Hindlimb muscle (tissue), 1 donor: Measurements from ENCODE around the gene MAP2. TPM values are rescaled to one million over a fixed set of nuclear protein-coding genes. Genes with fewer than 3 reads are reported as not detected.
"Not testable (repeated sequence)": the region's sequence is repeated elsewhere in the genome, so short reads cannot be mapped to it uniquely, and the experiment has no call there.

Source experiments
- DNase-seq: peaks from one replicate; pipeline ENCODE4 v3.0.0-alpha.2; 2013
- polyA plus RNA-seq: library from polyadenylated mRNA; unstranded; fragments of 120-200 nt; gene quantifications from one replicate; pipeline ENCODE4 v1.2.1, GENCODE V29; 2013; ENCODE audit not compliant: insufficient read length

Gene MAP2
- polyA plus RNA-seq, 1 donor = 6.2 TPM

DNA sequence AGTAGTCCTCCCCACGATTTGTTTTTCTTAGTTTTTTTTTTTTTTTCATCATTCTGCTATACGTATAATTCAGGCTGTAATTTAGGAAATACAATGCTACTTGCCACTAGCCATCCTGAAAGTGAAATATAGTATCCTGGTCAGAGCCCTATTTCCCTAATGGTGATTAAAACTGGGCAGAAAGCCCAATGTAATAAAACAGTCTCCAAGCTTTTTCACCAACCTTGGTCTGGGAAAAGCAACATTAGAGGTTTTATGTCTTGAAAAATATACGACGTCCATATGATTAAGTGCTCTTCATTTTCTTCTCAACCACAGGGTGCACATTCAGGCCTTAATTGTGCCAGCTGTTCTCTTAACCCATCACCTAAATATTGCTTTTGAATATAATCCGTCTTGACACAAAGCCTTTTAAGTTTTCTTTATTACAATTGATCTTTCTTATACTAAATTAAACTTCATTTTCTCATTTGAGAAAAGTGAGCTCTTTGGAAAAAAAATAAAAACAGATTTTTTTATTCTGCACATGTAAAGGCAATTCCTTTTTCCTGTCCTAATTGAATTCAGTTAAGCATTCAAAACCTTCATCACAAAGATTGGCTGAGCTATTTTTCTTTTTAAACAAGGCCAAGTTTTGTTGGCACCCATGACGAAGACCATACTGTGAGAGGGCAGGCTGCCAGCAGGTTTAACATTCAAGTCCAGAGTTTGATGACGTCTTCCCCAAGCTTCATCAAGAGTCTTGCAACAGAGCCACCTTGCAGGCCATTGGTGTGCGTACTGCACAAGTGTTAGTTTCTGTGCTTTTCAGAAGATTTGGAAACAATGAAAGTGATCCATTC lies 52.7 kb downstream of the MAP2 start:
- no peak for DNase-seq

DNA sequence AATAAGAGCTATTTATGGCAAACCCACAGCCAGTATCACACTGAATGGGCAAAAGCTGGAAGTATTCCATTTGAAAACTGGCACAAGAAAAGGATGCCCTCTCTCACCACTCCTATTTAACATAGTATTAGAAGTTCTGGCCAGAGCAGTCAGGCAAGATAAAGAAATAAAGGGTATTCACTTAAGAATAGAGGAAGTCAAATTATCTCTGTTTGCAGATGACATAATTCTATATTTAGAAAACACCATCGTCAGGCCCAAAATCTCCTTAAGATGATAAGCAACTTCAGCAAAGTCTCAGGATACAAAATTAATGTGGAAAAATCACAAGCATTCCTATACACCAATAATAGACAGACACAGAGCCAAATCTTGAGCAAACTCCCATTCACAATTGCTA lies 68.4 kb downstream of the MAP2 start:
- DNase-seq = not testable (repeated sequence)

DNA sequence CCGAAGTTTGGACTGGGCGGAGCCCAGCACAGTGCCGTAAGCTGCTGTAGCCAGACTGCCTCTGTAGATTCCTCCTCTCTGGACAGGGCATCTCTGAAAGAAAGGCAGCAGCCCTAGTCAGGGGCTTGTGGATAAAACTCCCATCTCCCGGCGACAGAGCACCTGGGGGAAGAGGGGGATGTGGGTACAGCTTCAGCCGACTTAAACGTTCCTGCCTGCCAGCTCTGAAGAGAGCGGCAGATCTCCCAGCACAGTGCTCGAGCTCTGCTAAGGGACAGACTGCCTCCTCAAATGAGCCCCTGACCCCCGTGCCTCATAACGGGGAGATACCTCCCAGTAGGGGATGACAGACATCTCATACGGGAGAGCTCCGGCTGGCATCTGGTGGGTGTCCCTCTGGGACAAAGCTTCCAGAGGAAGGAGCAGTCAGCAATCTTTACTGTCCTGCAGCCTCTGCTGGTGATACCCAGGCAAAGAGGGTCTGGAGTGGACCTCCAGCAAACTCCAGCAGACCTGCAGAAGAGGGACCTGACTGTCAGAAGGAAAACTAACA lies 71.3 kb downstream of the MAP2 start:
- DNase-seq = not testable (repeated sequence)

DNA sequence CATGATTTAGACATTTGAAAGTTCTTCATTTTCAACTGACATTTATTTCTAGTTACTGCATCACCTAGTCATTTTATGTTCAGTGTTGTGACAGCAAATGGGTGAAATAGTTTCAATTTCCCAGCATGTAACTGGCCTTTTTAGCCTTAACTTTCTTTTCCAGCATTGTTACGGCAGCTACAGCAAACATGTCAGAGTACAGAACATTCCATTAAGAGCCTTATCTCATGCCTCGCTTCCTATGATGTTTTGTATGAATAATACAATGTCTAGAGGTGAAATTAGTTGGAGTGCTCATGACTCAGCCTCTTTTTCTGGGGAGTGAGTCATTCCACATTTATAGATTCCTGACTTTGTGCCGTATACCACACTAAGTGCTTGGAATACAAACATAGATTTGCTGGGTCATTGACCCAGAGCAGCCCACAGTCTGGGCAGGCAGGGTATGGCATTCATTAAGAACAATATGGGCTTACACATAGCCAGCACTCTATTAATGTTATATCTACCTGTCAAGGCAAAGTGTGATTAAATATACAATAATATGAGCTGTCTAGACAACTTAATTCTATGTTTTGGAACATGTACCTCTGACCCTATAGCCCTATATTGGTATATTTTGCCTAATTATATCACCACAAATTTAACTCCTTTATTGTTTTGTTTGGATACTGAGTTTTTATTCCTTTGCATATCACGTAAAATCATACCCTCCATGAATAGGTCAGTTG lies 72.2 kb downstream of the MAP2 start:
- DNase-seq = no peak

DNA sequence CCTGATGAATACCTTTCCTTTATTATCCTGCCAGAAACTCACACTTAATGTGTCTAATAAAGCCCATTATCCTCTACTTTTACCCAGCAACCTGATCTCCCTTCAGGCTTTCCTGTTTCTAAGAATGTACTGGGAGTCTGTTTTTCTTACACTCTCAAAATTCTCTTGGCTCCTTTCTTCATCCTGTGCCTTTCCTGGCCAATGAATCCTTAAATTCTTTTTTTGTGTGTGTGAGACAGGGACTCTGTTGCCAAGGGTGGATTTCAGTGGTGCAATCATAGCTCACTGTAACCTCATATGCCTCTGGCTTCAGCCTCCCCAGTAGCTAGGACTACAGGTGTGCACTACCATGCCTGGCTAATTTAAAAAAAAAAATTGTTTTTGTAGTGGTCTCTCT lies 72.7 kb downstream of the MAP2 start:
- DNase-seq = no peak

DNA sequence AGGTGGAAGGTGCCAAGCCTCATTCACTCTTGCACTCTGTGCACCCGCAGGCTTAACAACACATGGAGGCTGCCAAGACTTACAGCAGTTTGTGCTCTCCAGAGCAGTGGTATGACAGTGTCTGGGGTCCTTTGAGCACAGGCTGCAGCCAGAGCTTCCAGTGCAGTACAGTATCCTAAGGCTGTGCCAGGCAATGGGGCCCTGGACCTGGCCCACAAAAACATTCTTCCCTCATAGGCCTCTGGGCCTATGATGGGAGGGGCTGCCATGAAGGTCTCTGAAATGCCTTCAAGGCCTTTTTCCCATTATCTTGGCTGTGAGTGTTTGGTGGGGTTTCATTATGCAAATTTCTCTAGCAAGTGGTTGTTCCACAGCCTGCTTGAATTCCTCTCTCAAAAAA lies 74.8 kb downstream of the MAP2 start:
- DNase-seq = no peak

DNA sequence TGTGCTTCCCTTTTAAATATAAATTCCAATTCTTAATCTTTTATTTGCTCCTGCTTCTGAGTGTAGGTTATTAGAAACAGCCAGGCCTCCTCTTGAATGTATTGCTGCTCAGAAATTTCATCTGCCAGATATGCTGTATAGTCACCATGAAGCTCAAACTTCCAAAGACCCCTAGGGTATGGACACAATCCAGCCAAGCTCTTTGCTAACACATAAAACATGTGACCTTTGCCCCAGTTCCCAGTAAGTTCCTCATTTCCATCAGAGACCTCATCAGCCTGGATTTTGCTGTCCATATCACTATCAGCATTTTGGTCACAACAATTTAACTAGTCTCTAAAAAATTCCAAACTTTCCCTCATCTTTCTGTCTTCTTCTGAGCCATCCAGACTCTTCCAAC lies 75.2 kb downstream of the MAP2 start:
- no peak for DNase-seq

DNA sequence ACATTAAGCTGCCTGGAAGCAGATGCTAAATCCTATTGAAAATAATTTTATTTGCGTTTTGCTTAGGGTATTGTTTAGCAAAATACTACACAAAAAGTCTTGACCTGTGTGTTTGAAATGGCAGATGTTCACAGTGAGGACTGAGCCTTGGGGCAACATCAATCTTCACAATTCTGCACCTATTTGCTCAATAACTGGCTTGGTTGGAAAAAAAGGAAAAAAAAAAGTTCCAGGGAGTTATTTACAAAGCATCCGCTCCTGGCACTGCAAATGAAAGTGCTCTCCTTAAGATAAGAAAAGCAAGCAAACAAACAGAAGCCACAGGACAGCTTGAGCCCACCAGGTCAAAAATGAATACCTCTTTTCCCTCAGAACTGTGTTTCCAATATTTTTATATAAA lies 77.7 kb downstream of the MAP2 start:
- DNase-seq = no peak

DNA sequence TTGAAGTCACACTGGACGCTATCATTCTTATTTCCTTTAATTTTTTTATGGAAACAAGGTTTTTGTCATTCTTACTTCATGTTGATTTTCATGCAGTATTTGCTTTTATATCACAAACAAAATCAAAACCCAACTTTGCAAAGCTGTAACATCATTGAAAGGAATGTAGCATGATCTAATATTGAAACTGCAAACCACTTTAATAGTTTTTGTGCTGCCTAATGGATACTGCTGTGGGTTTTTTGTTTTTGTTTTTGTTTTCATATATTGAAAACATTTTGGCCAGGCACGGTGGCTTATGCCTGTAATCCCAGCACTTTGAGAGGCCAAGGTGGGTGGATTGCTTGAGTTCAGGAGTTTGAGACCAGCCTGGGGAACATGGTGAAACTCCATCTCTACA lies 81.6 kb downstream of the MAP2 start:
- DNase-seq = no peak

DNA sequence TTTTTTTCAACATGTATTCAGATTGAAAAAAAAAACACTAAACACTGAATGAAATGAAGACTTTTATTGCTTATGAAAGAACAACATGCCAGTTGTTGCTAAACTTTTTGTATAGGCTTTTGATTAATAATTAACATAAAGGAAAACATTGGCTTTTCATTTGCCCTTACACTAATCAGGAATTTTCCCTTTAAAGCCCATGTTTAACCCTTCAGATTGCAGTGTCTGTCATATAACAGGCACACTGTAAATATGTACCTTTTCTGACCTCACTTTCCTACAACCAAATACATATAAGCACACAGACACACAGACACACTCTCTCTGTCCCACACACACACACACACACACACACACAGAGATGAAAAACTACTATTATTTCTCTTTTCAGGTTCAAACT lies 84.4 kb downstream of the MAP2 start:
- DNase-seq = no peak

DNA sequence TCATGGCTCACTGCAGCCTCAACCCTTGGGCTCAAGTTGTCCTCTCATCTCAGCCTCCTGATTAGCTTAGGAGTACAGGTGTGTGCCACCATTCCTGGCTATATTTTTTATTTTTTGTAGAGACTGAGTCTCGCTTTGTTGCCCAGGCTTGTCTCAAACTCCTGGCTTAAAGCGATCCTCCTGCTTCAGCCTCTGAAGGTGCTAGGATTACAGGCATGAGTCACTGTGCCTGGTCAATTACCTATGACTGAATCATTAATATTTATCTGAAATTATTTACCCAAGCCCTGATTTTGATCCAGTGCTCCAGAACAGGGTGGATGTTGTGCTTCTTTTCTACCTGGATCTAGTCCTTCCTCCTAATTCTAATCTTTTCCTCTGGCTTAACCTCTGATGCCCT lies 87.8 kb downstream of the MAP2 start:
- DNase-seq = no peak

DNA sequence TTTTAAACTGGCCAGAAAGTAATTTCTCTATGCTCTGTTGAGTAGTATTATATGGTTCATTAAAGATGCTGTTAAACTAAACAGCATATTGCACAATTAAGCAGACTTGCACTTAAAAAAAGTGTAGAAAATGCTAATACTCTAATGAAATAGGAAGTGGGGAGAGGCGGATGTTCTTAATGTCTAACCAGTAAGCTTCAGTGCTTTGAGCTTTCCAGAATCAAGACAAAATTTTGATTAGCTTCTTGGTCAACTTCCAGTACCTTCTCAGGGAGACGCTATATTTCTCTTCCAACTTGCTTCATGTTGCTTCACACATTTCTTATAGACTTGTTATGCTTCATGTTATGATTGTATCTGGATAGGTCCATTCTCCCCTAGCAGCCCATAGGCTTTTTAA lies 89.1 kb downstream of the MAP2 start:
- no peak for DNase-seq

DNA sequence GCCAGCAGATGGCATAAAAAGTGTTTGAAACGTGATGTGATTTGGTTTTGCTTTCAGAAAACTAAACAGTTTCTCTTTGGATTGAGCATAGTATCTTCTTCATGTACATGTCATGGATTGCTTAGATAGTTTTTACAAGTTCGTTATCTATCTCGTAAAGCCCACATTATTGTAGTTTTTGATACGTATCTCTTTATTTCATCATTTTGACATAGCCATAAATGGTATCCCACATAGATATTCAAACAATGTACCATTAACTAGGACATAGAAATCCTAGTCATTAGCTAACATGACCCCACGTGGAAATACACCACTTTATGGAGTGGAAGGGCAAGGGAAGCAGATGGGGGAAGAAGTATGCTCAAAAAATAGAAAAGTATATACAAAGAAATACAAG lies 93.6 kb downstream of the MAP2 start:
- DNase-seq = no peak

DNA sequence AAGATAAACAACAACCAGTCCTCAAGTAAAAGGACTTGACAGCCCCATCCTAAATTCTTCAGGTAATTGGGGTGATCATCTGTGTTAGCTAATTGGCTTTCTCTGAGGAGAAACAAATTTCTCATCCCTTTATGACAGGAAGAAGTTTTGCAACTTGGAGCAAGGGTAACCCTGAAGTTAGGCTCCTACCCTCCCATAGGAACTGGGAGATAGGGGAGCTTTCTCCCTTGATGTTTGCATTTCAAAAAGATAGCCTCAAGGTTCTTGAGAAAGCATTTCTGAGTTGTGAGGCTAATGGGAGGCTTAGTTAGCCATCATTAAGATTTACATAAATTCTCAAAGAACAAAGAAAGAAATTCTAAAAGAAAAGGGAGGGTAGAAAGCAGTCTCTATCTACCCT lies 95.4 kb downstream of the MAP2 start:
- no peak for DNase-seq

DNA sequence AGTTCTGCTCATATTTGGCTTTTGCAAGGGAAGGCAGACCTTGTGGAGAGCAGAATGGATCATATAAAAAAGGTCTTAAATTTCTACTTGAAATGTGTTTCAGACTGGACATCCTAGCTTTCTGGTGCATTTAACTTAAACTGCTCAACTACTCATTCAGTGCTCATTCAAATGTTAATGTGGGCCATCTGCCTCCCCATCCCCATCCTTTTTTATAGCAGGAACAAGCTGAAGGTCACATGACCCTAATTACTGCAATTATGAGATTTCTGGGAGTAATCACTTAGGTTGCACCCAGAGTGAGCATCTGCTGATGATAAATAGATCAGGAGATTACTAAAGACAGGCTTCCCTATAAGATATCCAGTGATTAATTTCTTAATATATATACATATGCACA lies 96.1 kb downstream of the MAP2 start:
- DNase-seq = no peak

DNA sequence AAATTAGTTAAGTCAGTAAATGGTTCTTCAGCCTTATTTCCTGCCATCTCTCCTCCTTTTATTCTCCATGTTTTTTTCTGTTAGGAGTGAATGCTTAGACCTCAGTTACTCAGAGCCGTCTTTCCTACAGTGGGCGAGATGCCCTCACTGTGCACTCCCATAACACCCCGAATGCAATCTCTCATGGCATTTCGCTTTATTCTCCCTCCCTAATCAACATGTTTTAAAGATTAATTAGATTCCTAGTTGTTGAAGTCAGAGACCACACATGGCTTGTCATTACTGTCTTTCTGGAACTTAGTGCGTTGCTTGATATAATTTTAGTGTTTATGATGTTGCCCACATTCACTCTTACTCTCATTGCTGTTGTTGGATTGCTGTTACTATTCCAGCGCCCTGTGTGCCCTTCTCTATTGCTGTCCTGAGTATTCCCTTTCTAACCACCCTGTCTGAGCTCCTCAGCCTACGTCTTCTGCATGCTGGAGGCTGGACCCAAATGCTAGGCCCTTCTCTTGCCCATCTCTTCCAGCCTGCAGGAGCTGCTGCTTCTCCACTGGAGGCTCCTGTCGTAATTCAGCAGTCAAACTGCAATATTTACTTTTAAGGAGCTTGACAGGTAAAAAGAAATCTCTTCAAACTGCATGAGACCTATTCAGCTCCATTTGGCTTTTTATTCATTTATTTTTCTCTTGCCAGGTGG lies 99.3 kb downstream of the MAP2 start:
- DNase-seq = no peak

DNA sequence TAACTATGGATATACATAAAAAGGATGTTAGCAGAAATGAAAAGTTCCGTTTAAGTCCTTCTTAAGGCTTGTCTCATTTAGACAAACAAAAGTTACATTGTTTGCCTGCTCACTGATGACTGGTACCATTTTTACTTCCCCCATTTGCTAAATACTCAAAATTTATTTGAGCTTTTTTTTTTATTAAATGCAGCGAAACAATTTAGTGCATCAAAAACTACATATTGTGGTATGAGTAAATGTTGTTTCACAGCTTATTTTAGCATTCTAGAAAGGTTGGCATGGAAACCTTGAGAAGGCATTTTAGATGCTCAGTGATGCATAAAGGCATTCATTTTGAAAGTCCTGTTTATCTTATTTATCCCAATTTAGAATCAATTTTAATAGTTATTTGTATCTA lies 100.0 kb downstream of the MAP2 start:
- DNase-seq = no peak

DNA sequence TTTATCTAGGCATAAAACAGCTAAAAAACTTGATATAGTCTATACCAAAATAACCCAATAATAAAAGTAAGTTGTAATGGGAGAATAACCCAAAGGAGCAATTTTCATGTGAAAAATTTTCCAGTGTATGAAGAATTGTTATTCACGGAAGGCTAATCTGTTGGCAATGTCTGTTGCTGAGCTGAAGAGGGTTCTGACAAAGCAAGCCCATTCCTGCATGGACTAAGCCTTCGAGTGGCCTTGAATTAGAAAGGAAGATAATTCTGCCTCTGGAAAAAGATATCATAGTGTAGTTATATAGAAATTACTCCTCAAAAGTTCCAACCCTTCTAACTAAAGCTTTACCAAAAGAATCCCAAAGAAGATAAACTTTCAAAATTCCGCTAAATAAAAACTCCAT lies 101.5 kb downstream of the MAP2 start:
- peak; percentile 16 for DNase-seq

DNA sequence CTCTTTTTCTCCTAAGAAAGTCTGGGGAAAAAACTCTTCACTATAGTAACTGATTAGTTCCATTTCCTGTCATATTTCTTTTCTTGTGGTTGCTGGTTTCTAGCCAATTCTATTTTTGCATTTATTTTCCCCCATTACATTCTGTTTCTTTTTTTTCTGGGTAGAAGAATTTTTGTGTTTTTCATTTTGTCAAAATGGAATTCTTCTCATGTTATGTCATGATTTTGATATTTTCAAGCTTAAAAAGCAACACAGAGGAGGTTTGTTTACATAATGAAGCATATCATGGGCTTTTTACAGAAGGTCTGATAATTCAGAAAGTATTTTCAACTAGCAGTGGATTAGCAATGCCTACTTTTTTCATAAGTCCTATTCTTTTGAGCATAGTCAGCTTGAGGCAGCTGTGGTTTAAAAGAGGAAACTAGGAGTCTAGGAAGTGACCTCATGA lies 102.0 kb downstream of the MAP2 start:
- peak; percentile 62 for DNase-seq

DNA sequence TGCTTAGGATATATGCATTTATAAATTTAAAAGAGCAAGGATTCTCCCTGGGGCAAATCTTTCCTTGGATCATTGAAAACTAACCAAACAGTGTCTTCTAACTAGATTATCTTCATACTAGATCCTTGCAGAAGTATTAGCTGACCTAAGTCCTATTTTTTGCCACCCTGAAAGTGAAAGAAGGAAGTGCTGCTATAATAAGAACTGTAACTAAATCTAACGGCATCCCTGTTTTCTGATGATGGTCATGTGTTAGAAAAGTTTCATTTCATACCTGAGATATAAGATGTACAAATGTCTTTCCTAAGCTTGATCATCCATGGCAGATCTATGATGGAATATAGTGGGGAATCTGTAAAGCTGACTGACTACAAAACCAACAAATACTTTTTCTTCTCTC lies 102.7 kb downstream of the MAP2 start:
- no peak for DNase-seq

DNA sequence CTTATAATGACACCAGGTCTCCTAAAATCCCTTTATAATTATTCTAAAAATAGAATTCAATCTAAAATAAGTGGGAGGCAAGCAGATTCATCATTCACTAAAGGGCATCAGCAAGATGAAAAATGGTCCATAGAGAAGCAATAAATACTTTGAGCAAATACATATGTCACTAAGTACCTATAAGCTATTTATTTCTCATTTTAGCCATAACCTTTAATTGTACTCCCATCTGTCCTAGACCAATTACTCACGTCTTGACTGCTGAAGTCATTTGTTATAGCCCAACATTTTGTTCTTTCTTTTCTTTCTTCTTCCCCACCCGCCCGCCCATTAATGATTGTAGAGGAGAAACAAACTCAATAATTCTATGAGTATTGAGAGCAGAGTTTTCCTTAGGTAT lies 105.7 kb downstream of the MAP2 start:
- no peak for DNase-seq

DNA sequence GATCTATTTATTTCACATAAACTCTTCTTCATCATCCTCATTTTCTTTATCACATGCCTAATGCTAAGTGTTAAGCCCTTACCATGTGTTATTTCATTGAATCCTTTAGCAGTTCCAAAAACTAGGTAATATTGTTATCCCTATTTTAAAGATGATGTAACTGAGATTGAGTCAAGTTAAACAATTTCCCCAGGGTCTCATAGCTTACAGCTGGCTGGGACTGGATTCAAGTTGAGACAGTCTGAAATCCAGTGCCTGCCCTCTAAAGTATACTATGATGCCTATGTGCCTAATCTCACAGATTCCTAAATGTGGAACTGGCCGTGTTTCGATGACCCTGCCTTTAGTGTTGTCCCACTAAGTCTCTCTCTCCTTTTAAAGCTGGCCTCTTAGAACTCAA lies 108.5 kb downstream of the MAP2 start:
- no peak for DNase-seq

DNA sequence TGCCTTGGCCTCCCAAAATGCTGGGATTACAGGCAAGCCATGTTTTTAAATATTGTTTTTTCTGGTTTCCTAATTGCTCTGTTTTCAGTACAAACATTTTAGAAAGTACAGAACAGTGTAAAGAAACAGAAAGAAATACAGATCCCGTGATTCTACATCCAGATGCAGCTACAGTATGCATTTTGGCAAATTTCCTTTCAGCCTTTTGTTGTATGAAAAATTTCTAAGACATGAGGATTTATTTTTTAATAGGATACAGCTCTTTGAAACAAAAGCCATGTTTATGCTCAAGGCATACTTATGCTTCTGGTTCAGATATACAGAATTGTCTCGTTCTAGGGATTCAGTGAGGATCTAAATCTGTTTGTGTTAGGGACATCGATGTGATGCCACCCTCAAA lies 109.5 kb downstream of the MAP2 start:
- no peak for DNase-seq
